ENCODE data around the gene FAM117A. TPM values are rescaled to one million over a fixed set of nuclear protein-coding genes. Genes with fewer than 3 reads are reported as not detected.

The FAM117A gene
- total and polyA plus RNA-seq, 2 of the 8 experiments (the other 6 are each of a cell fraction or from before 2014, with no cell fraction given), result 28.4 to 45.7 TPM

DNA sequence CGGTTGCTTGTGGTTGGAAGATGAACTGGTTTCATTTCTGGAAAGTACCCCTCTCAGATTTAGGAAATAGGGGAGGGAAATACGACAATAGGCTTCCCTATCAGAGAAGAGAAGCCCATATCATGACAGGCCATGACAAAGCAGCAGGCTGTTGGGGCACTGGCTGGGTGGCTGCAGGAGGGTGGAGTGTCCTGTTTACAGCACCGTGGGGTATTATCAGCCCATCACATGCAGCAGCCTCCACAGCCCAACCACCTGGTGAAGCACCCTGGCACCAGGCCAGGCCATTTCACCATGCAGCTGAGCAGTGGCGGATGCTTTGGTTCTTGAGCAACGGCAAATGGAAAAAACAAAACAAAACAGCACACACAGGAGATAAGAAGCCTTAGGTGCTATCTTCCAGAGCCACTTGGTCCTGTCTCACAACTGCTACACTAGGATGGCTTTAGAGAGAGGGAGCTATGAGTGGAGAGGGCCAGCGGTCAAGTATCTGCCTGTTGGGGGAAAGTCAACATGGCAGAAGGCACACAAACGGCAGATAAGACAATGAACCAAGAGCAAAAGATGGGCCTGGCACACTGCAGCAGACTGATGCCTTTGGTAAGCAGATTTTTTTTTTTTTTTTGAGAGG lies 24.2 kb downstream of the FAM117A start:
- Histone ChIP-seq H2BK120ac (replicated peaks; ENCODE audit: low read depth, low read length) (no peak overlapping the region), H3K27ac (ENCODE audit: low read depth, low read length) (no peak overlapping the region), H3K18ac (ENCODE audit: extremely low read depth, low read length) (no peak overlapping the region), H4K5ac (ENCODE audit: insufficient read length, low read depth, low read length) (no peak overlapping the region), H3K4me3 (ENCODE audit: extremely low read depth in 1 of 4, insufficient read depth in 2 of 4, low read depth in 3 of 4, low read length in 4 of 4) (no peak overlapping the region), H2AK5ac (ENCODE audit: low read depth, low read length) (no peak overlapping the region), H3K79me1 (ENCODE audit: low read depth, low read length) (peaks cover 7% of the 10 kb centered on the region), H3K9ac (replicated peaks in 1 of 4; ENCODE audit: extremely low read depth in 1 of 4, low read depth in 3 of 4, low read length in 3 of 4) (no peak overlapping the region), H2BK15ac (ENCODE audit: low read length) (no peak overlapping the region), H2BK20ac (ENCODE audit: low read length) (no peak overlapping the region), H3K9me3 (ENCODE audit: insufficient read depth in 2 of 2, low read depth in 1 of 2, low read length in 1 of 2) (no peaks in the 10 kb centered on the region), H4K8ac (ENCODE audit: extremely low read depth, insufficient read depth, low read length) (no peak overlapping the region; the same call in 1 of the 2 replicates), H3K27me3 (replicated peaks in 1 of 4; ENCODE audit: control insufficient read depth in 3 of 4, extremely low read depth in 1 of 4, insufficient read depth in 3 of 4, low read length in 3 of 4) (no peaks in the 10 kb centered on the region), H3K4ac (replicated peaks; ENCODE audit: insufficient read length, low read depth, low read length) (no peak overlapping the region), H3K4me2 (ENCODE audit: insufficient read depth in 1 of 2, low read depth in 2 of 2, low read length in 2 of 2) (no peak overlapping the region), H2BK5ac (ENCODE audit: low read depth, low read length) (no peak overlapping the region), H3K79me2 (ENCODE audit: control insufficient read depth in 1 of 2, insufficient read depth in 2 of 2, low read length in 2 of 2) (peaks cover 0 to 17% of the 10 kb centered on the region in 2 experiments; a peak in 2 of 4 replicates), H3K23me2 (ENCODE audit: low read depth, low read length) (no peaks in the 10 kb centered on the region), H3K36me3 (ENCODE audit: control insufficient read depth in 2 of 4, insufficient read depth in 4 of 4, low read length in 3 of 4) (no peaks in the 10 kb centered on the region; a peak in 1 of 8 replicates), H4K91ac (replicated peaks; ENCODE audit: insufficient read length, low read length) (no peak overlapping the region), H2BK12ac (ENCODE audit: low read depth, low read length) (no peak overlapping the region), H4K20me1 (replicated peaks in 1 of 2; ENCODE audit: control insufficient read depth in 1 of 2, insufficient read depth in 2 of 2, low read length in 2 of 2) (peaks cover 8% of the 10 kb centered on the region in 2 experiments), H3K56ac (replicated peaks; ENCODE audit: insufficient read length, low read depth, low read length) (no peak overlapping the region), H3K23ac (ENCODE audit: insufficient read length) (no peak overlapping the region), H2AFZ (ENCODE audit: low read length) (no peak overlapping the region), H3K14ac (ENCODE audit: insufficient read length) (no peak overlapping the region), H3K4me1 (replicated peaks in 1 of 4; ENCODE audit: control insufficient read depth in 3 of 4, insufficient read depth in 4 of 4, low read length in 3 of 4) (no peaks in the 10 kb centered on the region)
- FAIRE-seq (no peak), DNase-seq (ENCODE audit: low read depth in 1 of 2, low spot score in 2 of 2) (no peak)
- ChIA-PET POLR2A (ENCODE audit: partially characterized antibody) (interaction anchor here (0.9 kb wide), 1 partner anchor 24 kb away, joined by 3 read pairs; the partner anchor contains the start of gene FAM117A), CTCF (ENCODE audit: partially characterized antibody) (interaction anchor here (0.6 to 0.9 kb wide), 3 partner anchors 17 to 391 kb away, joined by 3 read pairs; no protein-coding TSS in a partner anchor)
- WGBS, 2 experiments (ENCODE audit: extremely low coverage in 1 of 2, insufficient coverage in 1 of 2, insufficient read length in 1 of 2, insufficient replicate concordance in 2 of 2, low coverage in 1 of 2, low lambda C conversion rate in 2 of 2, missing lambda C conversion rate in 1 of 2), result 94% methylated on average over 7 of the region's 7 CpGs; no CpG with 5 or more reads in 1 of the 2 experiments
- TF ChIP-seq MAFK (IDR thresholded peaks at IDR 0.05; ENCODE audit: low read depth, low read length) (no peak), TCF12 (IDR thresholded peaks at IDR 0.05; ENCODE audit: low read depth, low read length) (no peak), HDAC2 (IDR thresholded peaks at IDR 0.05; ENCODE audit: borderline replicate concordance in 1 of 2, low read depth in 2 of 2, low read length in 2 of 2) (no peak), SIX5 (IDR thresholded peaks at IDR 0.05; ENCODE audit: low read depth, low read length) (no peak), TEAD4 (IDR thresholded peaks at IDR 0.05; ENCODE audit: low read depth, low read length) (no peak), BACH1 (IDR thresholded peaks at IDR 0.05; ENCODE audit: low read length) (no peak), CHD1 (IDR thresholded peaks at IDR 0.05; ENCODE audit: low read depth, low read length) (no peak), YY1 (IDR thresholded peaks at IDR 0.05; ENCODE audit: low read depth, low read length) (no peak), CBX5 (IDR thresholded peaks at IDR 0.05; ENCODE audit: low read depth, low read length) (no peak), HDAC6 (IDR thresholded peaks at IDR 0.05; ENCODE audit: low read depth, low read length) (no peak)

Data from H1 (cell line).